ENCODE data around the gene FAM78A.

The FAM78A gene

GRCh38 chr9:131308906-131309529 is 32.7 kb upstream of the FAM78A start:
- TF ChIP-seq CTCF (IDR thresholded peaks at IDR 0.05; ENCODE audit: control extremely low read depth, extremely low read depth, low read depth, missing control alignments), result no peak
- DNase-seq (ENCODE audit: extremely low spot score), result no peak
- POLR2A ChIA-PET, result no interaction called here
- CTCF ChIA-PET, result interaction anchor here (1.5 kb wide), 1 partner anchor 21 kb away, joined by 3 read pairs; no protein-coding TSS in a partner anchor

GRCh38 chr9:131308452-131308851 is 32.1 kb upstream of the FAM78A start:
- DNase-seq (ENCODE audit: extremely low spot score), result no peak
- ChIA-PET CTCF (interaction anchor here (1.5 kb wide), 2 partner anchors 21 to 28 kb away, joined by 3 to 5 read pairs; no protein-coding TSS in a partner anchor), POLR2A (no interaction called here)
- TF ChIP-seq CTCF (IDR thresholded peaks at IDR 0.05; ENCODE audit: control extremely low read depth, extremely low read depth, low read depth, missing control alignments), result no peak

DNA sequence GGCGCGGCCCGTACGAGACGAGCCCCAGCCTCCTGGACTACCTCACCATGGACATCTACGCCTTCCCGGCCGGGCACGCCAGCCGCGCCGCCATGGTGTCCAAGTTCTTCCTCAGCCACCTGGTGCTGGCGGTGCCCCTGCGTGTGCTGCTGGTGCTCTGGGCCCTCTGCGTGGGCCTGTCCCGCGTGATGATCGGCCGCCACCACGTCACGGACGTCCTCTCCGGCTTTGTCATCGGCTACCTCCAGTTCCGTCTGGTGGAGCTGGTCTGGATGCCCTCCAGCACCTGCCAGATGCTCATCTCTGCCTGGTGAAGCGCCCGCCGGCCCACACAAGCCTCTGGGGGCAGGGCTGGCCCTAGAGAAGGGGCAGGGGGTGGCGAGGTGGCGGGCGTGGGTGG is 31.7 kb upstream of the FAM78A start:
- ChIA-PET CTCF (interaction anchor here (1.5 kb wide), 1 partner anchor 28 kb away, joined by 5 read pairs; no protein-coding TSS in a partner anchor), POLR2A (no interaction called here)
- no peak for TF ChIP-seq CTCF (IDR thresholded peaks at IDR 0.05; ENCODE audit: control extremely low read depth, extremely low read depth, low read depth, missing control alignments)
- DNase-seq (ENCODE audit: extremely low spot score), result no peak

DNA sequence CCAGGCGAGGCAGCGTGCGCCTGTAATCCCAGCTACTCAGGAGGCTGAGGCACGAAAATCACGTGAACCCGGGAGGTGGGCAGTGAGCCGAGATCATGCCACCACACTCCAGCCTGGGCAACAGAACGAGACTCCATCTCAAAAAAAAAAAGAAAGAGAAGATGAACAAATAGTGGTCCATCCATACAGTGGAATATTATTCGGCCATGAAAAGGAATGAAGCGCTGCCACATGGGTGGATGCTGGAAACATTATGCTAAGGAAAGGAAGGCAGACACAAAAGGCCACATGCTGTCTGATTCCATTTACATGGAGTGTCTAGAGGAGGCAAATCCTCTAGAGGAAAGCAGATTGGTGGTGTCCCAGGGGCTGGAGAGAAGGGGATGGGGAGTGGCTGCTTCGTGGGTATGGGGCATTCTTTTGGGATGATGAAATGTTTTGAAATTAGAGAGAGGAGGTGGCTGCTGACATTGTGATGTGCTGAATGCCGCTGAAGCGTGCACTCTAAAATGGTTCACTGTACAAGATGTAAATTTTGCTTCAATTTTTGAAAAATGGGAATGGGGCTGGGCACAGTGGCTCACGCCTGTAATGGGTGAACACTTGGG is 30.2 kb upstream of the FAM78A start:
- DNase-seq (ENCODE audit: extremely low spot score), result no peak
- CTCF ChIA-PET, result interaction anchor here (1.5 kb wide), 1 partner anchor 30 kb away, joined by 5 read pairs; no protein-coding TSS in a partner anchor
- POLR2A ChIA-PET, result no interaction called here
- no peak for TF ChIP-seq CTCF (IDR thresholded peaks at IDR 0.05; ENCODE audit: control extremely low read depth, extremely low read depth, low read depth, missing control alignments)

- no peak for TF ChIP-seq CTCF (IDR thresholded peaks at IDR 0.05; ENCODE audit: control extremely low read depth, extremely low read depth, low read depth, missing control alignments)
- DNase-seq (ENCODE audit: extremely low spot score), result no peak
- ChIA-PET POLR2A (no interaction called here), CTCF (interaction anchor here (0.9 to 1.6 kb wide), 2 partner anchors 32 to 68 kb away, joined by 3 to 6 read pairs; no protein-coding TSS in a partner anchor)
Observed at GRCh38 chr9:131304676-131305355, 28.5 kb upstream of the FAM78A start.

DNA sequence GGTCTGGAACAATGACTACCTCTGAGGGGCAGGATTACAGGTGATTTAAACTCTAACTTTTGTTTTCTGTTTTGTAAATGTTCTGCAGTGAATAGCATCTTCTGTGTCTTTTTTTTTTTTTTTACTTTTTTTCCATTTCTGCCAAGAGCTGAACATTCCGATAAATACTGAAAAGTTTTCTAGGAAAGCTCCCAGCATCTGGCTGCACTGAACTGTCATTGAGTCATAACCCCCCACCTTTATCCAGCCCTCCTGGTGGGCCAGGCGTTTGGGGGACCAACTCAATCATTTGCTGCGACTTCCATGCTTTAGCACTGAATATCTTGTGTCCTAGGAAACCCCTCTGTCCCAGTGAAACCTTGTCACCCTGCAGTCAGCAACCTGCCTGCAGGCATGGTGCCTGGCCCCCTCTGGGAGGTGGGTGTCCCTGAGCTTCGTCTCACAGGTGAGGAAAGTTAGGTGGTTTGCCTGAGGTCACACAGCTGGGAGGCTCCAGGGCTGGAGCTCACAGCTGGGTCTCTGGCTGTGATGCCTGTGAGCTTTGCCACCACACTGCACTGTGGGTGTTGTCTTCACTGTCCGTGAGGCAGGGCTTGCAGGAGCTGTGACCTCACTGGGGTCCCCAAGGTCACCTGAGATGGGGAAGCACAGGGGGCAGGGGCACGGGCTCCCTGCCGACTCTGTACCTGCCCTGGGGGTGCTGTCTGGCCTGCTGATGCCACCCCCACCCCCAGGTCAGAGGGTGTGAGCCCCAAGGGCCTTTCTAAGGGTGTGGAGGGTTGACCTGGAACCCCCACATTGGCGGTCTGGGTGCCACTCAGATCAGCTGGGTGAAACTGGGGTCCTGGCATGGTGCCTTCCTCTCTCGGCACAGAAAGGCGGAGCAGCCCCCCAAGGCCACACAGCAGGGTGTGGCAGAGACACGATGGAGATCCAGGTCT is 27.3 kb upstream of the FAM78A start:
- ChIA-PET CTCF (interaction anchor here (0.9 to 1.6 kb wide), 3 partner anchors 14 to 69 kb away, joined by 3 to 6 read pairs (median 4); partner anchors contain the start of gene PLPP7), POLR2A (no interaction called here)
- no peak for TF ChIP-seq CTCF (IDR thresholded peaks at IDR 0.05; ENCODE audit: control extremely low read depth, extremely low read depth, low read depth, missing control alignments)

More for the DNA sequence above, 27.3 kb upstream of the FAM78A start:
- no peak for DNase-seq (ENCODE audit: extremely low spot score)
